Astrocyte (in vitro differentiated cells and primary cell): Measurements from ENCODE around the gene MORC2. TPM values are rescaled to one million over a fixed set of nuclear protein-coding genes. Genes with fewer than 3 reads are reported as not detected.
A peak's percentile ranks its signal among the peaks of the same experiment; 100 is the strongest.

Source experiments
- DNase-seq: peaks from one replicate; pipeline ENCODE4 v3.0.0-alpha.2; 2010; ENCODE audit warnings: low read depth
- FAIRE-seq: peaks from 2 replicates; lab custom pipeline; 2011; peaks lifted over from hg19 to GRCh38; lab: Jason Lieb, UNC
- H2AFZ ChIP-seq: 2 replicates; pipeline ENCODE4 v1.6.0; 2012; ENCODE audit warnings: low read depth, low read length, inconsistent platforms
- H3K27ac ChIP-seq: 2 replicates; pipeline ENCODE4 v1.5.1; 2011; ENCODE audit warnings: low read depth, low read length, inconsistent platforms
- H3K27me3 ChIP-seq: 2 replicates; pipeline ENCODE4 v1.6.0; 2011; ENCODE audit warnings: low read length, inconsistent platforms; ENCODE audit not compliant: insufficient read depth
- H3K36me3 ChIP-seq: 2 replicates; pipeline ENCODE4 v1.5.1; 2011; ENCODE audit warnings: low read length, inconsistent platforms; ENCODE audit not compliant: insufficient read depth
- H3K4me1 ChIP-seq: 2 replicates; pipeline ENCODE4 v1.5.1; 2011; ENCODE audit warnings: low read length, inconsistent platforms; ENCODE audit not compliant: insufficient read depth
- H3K4me2 ChIP-seq: 2 replicates; pipeline ENCODE4 v1.6.0; 2012; ENCODE audit warnings: low read length, inconsistent platforms
- H3K4me3 ChIP-seq: 2 replicates; pipeline ENCODE4 v1.5.1; 2011; ENCODE audit warnings: low read depth, mild to moderate bottlenecking, low read length, inconsistent platforms; ENCODE audit not compliant: insufficient read depth
- H3K79me2 ChIP-seq: 2 replicates; pipeline ENCODE4 v1.6.0; 2012; ENCODE audit warnings: mild to moderate bottlenecking, low read length, inconsistent platforms; ENCODE audit not compliant: insufficient read depth
- H3K9ac ChIP-seq: 2 replicates; pipeline ENCODE4 v1.6.0; 2012; ENCODE audit warnings: mild to moderate bottlenecking, low read length, inconsistent platforms
- H3K9me3 ChIP-seq: 2 replicates; pipeline ENCODE4 v1.5.1; 2012; ENCODE audit warnings: low read depth, mild to moderate bottlenecking, low read length, inconsistent platforms; ENCODE audit not compliant: insufficient read depth
- H4K20me1 ChIP-seq: 2 replicates; pipeline ENCODE4 v1.6.0; 2012; ENCODE audit warnings: low read length, inconsistent platforms; ENCODE audit not compliant: insufficient read depth
- H3K27ac Mint-ChIP-seq: one replicate; pipeline ENCODE4 v1.8.0; 2021; ENCODE audit warnings: mild to moderate bottlenecking, mixed read lengths; ENCODE audit not compliant: unreplicated experiment
- H3K27me3 Mint-ChIP-seq: one replicate; pipeline ENCODE4 v1.8.0; 2021; ENCODE audit warnings: low read depth, mixed read lengths; ENCODE audit not compliant: unreplicated experiment
- H3K36me3 Mint-ChIP-seq: one replicate; pipeline ENCODE4 v1.8.0; 2021; ENCODE audit warnings: low read depth, mixed read lengths; ENCODE audit not compliant: unreplicated experiment
- H3K4me1 Mint-ChIP-seq: one replicate; pipeline ENCODE4 v1.8.0; 2021; ENCODE audit warnings: low read depth, mixed read lengths; ENCODE audit not compliant: unreplicated experiment
- H3K4me3 Mint-ChIP-seq: one replicate; pipeline ENCODE4 v1.8.0; 2021; ENCODE audit warnings: mild to moderate bottlenecking, moderate library complexity, mixed read lengths; ENCODE audit not compliant: unreplicated experiment
- H3K9me3 Mint-ChIP-seq: one replicate; pipeline ENCODE4 v1.8.0; 2021; ENCODE audit warnings: mild to moderate bottlenecking, mixed read lengths; ENCODE audit not compliant: unreplicated experiment
- CTCF ChIP-seq: IDR thresholded peaks from 2 replicates; pipeline ENCODE4 v1.5.1; 2011; ENCODE audit warnings: low read depth, mild to moderate bottlenecking, inconsistent platforms, low read length, moderate library complexity; ENCODE audit not compliant: insufficient read depth
- EZH2 ChIP-seq: IDR thresholded peaks from 2 replicates; pipeline ENCODE4 v1.6.1; 2012; ENCODE audit warnings: mild to moderate bottlenecking, low read length, inconsistent platforms; ENCODE audit not compliant: insufficient read depth
- total RNA-seq: library from RNA; stranded (reverse); gene quantifications from 2 replicates; pipeline ENCODE4 v1.2.1, GENCODE V29; 2021

MORC2 gene
- total RNA-seq, 1 donor from 2014 or later: 45.9 TPM

- Mint-ChIP-seq H3K36me3 (peaks cover 29% of the 10 kb centered on the region), H3K4me3 (peak within 1 kb of the TSS; percentile 92), H3K27ac (peak within 1 kb of the TSS; percentile 95), H3K4me1 (peaks cover 31% of the 10 kb centered on the region), H3K9me3 (peaks cover 5% of the 10 kb centered on the region), H3K27me3 (no peaks in the 10 kb centered on the region)
- H3K4me2 ChIP-seq: peak within 1 kb of the TSS; percentile 93
- H4K20me1 ChIP-seq: peaks cover 61% of the 10 kb centered on the region
- peaks cover 91% of the 10 kb centered on the region for H3K79me2 ChIP-seq
- peaks cover 23% of the 10 kb centered on the region for H3K36me3 ChIP-seq
- H3K27ac ChIP-seq: peak within 1 kb of the TSS; percentile 93
- H3K4me1 ChIP-seq: peaks cover 13% of the 10 kb centered on the region
- H3K9ac ChIP-seq: peak within 1 kb of the TSS; percentile 91
- no peak for TF ChIP-seq EZH2
- TF ChIP-seq CTCF: no peak
- peak within 1 kb of the TSS; percentile 90 for H3K4me3 ChIP-seq
- FAIRE-seq: no peak
- H2AFZ ChIP-seq: peak within 1 kb of the TSS; percentile 77
- peak; percentile 96 for DNase-seq
- H3K9me3 ChIP-seq: no peaks in the 10 kb centered on the region
- H3K27me3 ChIP-seq: no peaks in the 10 kb centered on the region
These were observed 454 bp upstream of the MORC2 start, which contains the start of gene TUG1 for GRCh38 chr22:30968924-30969531. Gene TUG1 (plus strand): TSS chr22:30969265.

GRCh38 chr22:30964858-30965257 is 3.7 kb downstream of the MORC2 start:
- Histone ChIP-seq H3K4me1 (peaks cover 1% of the 10 kb centered on the region), H3K9me3 (no peaks in the 10 kb centered on the region), H3K79me2 (peaks cover 81% of the 10 kb centered on the region), H3K9ac (no peak overlapping the region), H3K4me2 (peak overlapping the region; percentile 16), H3K27me3 (no peaks in the 10 kb centered on the region), H3K36me3 (peaks cover 6% of the 10 kb centered on the region), H3K4me3 (no peak overlapping the region), H2AFZ (no peak overlapping the region), H4K20me1 (peaks cover 32% of the 10 kb centered on the region), H3K27ac (no peak overlapping the region)
- H3K9me3 Mint-ChIP-seq: no peaks in the 10 kb centered on the region
- no peaks in the 10 kb centered on the region for H3K27me3 Mint-ChIP-seq
- H3K27ac Mint-ChIP-seq: no peak overlapping the region
- H3K4me3 Mint-ChIP-seq: no peak overlapping the region
- peaks cover 7% of the 10 kb centered on the region for H3K4me1 Mint-ChIP-seq
- DNase-seq (no peak), FAIRE-seq (no peak)
- TF ChIP-seq CTCF (no peak), EZH2 (no peak)
- H3K36me3 Mint-ChIP-seq: peaks cover 10% of the 10 kb centered on the region

GRCh38 chr22:30955153-30955552 is 13.4 kb downstream of the MORC2 start:
- Histone ChIP-seq H3K9me3 (no peaks in the 10 kb centered on the region), H3K9ac (no peak overlapping the region), H3K36me3 (peaks cover 21% of the 10 kb centered on the region), H3K79me2 (peaks cover 13% of the 10 kb centered on the region), H3K27me3 (no peaks in the 10 kb centered on the region), H3K27ac (no peak overlapping the region), H2AFZ (no peak overlapping the region), H3K4me1 (no peaks in the 10 kb centered on the region), H4K20me1 (peaks cover 22% of the 10 kb centered on the region), H3K4me3 (no peak overlapping the region), H3K4me2 (no peak overlapping the region)
- FAIRE-seq (no peak), DNase-seq (no peak)
- Mint-ChIP-seq H3K27me3 (no peaks in the 10 kb centered on the region), H3K4me3 (no peak overlapping the region), H3K4me1 (peaks cover 8% of the 10 kb centered on the region), H3K36me3 (peaks cover 22% of the 10 kb centered on the region), H3K27ac (no peak overlapping the region), H3K9me3 (no peaks in the 10 kb centered on the region)
- TF ChIP-seq CTCF: no peak
- no peak for TF ChIP-seq EZH2
